BJ (cell line): Measurements from ENCODE around the gene FOXN3. TPM values are rescaled to one million over a fixed set of nuclear protein-coding genes. Genes with fewer than 3 reads are reported as not detected.

Experiments
- CTCF ChIA-PET: fragments of 350-600 bp; formaldehyde crosslinking; extraction: SDS; loops from one replicate; lab custom pipeline; 2021; ENCODE audit warnings: antibody characterized with exemption, inconsistent platforms; lab: Yijun Ruan, JAX
- POLR2A ChIA-PET: fragments of 300-600 bp; sonication (Branson Sonifier 250); formaldehyde crosslinking; extraction: SDS; loops from one replicate; lab custom pipeline; 2021; ENCODE audit warnings: antibody characterized with exemption; lab: Charles Lee
- DNase-seq: peaks from one replicate; pipeline ENCODE4 v3.0.0-alpha.2; 2011; ENCODE audit warnings: low read depth
- H3K27me3 ChIP-seq: 2 replicates; pipeline ENCODE4 v1.6.0; 2011; ENCODE audit warnings: low read length; ENCODE audit not compliant: control insufficient read depth, insufficient read depth
- H3K36me3 ChIP-seq: 2 replicates; pipeline ENCODE4 v1.5.1; 2011; ENCODE audit warnings: low read length; ENCODE audit not compliant: control insufficient read depth, insufficient read depth
- H3K4me3 ChIP-seq: 2 replicates; pipeline ENCODE4 v1.5.1; 2011; ENCODE audit warnings: low read depth, mild to moderate bottlenecking, control low read depth, low read length
- polyA plus RNA-seq: library from polyadenylated mRNA; depleted of rRNA; stranded (reverse); fragments of >200 nt; gene quantifications from 2 replicates; pipeline ENCODE4 v1.2.3, GENCODE V29; 2011
- TF ChIP-seq, protein P1 (sequence below): IDR thresholded peaks from 2 replicates; pipeline ENCODE4 v1.5.1; 2011; ENCODE audit warnings: low read depth, mild to moderate bottlenecking, control low read depth, inconsistent platforms, low read length, moderate library complexity; ENCODE audit not compliant: insufficient read depth

The FOXN3 gene
- polyA plus RNA-seq, 1 experiment, result 30.2 TPM

DNA sequence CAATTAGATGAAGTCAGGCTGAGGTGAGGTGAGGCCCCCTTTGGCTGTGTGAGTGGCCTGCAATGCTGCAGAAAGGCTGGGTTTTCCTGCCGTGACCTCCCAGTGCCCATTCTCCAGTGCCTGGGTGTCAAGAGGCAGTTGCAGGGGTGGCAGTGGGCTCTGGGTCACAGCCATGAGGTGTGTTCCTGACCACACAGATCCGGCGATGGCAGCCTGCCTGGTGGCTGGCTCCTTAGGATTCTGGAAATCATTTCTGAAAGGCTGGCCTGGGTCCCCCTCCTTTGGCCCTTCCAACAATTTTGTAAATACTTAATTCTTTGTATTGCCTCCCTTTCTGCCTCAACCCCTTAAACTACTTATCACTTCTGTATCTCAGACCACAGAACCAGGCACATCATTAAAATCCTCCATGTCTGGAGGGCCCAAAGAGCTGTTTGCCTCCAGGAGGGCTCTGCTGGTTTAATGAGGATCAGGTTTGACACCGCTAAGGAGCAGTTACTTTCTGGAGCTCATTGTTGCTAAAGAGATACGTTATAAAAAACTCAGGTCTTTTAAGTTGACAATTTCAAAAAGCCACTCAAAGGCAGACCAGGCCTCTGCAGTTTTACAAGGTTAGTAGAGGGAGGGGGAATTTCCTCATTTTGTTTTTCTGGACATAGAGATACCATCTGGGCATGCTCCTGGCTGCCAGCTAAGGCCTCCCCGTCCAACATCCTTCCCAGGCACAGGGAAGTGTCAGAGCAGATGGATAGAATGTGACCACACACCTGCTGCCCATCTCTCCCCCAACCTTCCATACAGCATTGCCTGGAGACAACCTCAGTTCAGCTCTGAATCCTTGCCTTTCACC is 204.4 kb downstream of the FOXN3 start:
- Histone ChIP-seq H3K27me3 (no peaks in the 10 kb centered on the region), H3K36me3 (0 out of 2 replicates have a peak, but pooled peaks cover 1% of the 10 kb centered on the region), H3K4me3 (no peak overlapping the region)
- TF ChIP-seq, protein P1, sequence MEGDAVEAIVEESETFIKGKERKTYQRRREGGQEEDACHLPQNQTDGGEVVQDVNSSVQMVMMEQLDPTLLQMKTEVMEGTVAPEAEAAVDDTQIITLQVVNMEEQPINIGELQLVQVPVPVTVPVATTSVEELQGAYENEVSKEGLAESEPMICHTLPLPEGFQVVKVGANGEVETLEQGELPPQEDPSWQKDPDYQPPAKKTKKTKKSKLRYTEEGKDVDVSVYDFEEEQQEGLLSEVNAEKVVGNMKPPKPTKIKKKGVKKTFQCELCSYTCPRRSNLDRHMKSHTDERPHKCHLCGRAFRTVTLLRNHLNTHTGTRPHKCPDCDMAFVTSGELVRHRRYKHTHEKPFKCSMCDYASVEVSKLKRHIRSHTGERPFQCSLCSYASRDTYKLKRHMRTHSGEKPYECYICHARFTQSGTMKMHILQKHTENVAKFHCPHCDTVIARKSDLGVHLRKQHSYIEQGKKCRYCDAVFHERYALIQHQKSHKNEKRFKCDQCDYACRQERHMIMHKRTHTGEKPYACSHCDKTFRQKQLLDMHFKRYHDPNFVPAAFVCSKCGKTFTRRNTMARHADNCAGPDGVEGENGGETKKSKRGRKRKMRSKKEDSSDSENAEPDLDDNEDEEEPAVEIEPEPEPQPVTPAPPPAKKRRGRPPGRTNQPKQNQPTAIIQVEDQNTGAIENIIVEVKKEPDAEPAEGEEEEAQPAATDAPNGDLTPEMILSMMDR, result no peak
- DNase-seq, result no peak
- ChIA-PET CTCF (interaction anchor here (0.7 to 2.0 kb wide), 2 partner anchors 10 to 35 kb away, joined by 3 to 5 read pairs; no protein-coding TSS in a partner anchor), POLR2A (no interaction called here)

DNA sequence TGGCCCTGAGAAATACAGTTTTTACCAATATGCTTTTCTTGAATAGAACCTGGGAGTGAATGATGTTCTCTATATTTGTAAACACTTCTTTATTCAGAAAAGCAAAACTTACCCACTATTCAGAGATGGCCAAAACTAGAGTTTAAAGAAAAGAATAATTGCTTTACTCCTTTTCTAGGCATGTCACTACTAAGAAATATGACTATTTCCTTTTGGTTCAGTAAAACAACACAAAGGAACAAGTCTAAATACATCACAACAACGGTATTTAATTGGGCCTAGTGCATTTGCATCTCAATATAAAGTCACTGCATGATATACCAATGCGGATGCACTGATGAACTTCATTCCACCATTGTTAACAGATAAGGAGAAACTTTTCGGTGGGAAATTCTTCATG is 207.5 kb downstream of the FOXN3 start:
- TF ChIP-seq, protein P1, result no peak
- H3K36me3 ChIP-seq, result 0 out of 2 replicates have a peak, but pooled peaks cover 1% of the 10 kb centered on the region
- ChIA-PET CTCF (no interaction called here), POLR2A (no interaction called here)
- no peak for DNase-seq
- no peak overlapping the region for H3K4me3 ChIP-seq
- H3K27me3 ChIP-seq, result no peaks in the 10 kb centered on the region

DNA sequence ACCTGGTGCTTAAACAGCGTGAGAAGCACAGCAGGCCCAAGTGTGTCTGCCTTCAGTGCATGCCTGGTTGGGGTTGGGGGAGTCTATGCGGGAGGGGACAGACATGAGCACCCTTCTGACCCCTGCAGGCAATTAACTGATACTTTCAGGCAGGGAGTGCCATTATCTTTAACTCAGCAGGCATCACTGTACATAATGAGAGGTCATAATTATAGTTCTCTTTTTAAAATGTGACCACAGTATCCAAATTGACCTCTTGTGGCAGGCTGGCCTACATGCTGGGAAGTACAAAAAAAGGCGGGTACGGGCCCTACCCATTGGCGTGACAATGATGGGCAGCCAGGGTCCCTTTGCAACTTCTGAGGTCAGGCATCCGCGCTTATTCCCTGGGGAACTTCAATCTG is 209.1 kb downstream of the FOXN3 start:
- DNase-seq, result no peak
- ChIA-PET POLR2A (no interaction called here), CTCF (interaction anchor here (0.6 kb wide), 1 partner anchor 467 kb away, joined by 3 read pairs; no protein-coding TSS in a partner anchor)
- 0 out of 2 replicates have a peak, but pooled peaks cover 1% of the 10 kb centered on the region for H3K36me3 ChIP-seq
- H3K27me3 ChIP-seq, result no peaks in the 10 kb centered on the region
- TF ChIP-seq, protein P1, result no peak
- no peak overlapping the region for H3K4me3 ChIP-seq

DNA sequence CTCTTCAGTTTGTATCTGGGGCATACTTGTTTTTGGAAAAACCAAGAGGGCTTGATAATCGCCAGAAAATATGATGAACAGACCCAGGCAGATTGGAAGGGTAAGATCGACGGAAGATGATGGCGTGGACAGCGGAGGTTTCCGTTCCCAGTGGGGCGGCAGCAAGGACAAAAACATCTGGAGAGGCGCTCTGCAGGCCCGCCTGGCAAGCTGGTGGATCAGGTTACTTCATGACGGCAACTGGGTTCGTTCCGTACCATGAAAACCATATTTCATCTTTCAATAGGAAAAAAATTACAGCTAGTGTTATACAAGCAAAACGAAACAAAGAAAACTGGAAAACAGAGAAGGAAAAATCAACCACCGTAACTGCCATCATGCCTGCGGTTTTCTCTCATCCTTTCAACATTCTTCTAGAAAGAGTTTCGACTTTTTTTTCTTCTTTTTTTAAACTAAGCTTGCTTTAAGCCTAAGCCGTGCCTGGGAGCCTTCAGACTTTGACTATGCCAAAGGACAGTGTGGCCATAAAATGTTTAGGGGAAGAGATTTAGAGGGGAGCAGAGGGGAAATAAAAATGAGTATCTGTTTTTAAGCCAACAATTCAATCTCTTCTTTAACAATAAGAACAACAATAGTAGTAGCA is 210.5 kb downstream of the FOXN3 start:
- TF ChIP-seq, protein P1, result no peak
- H3K27me3 ChIP-seq, result no peaks in the 10 kb centered on the region
- ChIA-PET CTCF (interaction anchor here (1.2 to 1.5 kb wide), 2 partner anchors 15 to 767 kb away, joined by 3 to 5 read pairs; no protein-coding TSS in a partner anchor), POLR2A (interaction anchor here (0.6 kb wide), 1 partner anchor 24 kb away, joined by 4 read pairs; no protein-coding TSS in a partner anchor)
- H3K4me3 ChIP-seq, result peak overlapping the region; percentile 7; the same call in 1 of the 2 replicates
- no peak for DNase-seq
- H3K36me3 ChIP-seq, result no peaks in the 10 kb centered on the region

DNA sequence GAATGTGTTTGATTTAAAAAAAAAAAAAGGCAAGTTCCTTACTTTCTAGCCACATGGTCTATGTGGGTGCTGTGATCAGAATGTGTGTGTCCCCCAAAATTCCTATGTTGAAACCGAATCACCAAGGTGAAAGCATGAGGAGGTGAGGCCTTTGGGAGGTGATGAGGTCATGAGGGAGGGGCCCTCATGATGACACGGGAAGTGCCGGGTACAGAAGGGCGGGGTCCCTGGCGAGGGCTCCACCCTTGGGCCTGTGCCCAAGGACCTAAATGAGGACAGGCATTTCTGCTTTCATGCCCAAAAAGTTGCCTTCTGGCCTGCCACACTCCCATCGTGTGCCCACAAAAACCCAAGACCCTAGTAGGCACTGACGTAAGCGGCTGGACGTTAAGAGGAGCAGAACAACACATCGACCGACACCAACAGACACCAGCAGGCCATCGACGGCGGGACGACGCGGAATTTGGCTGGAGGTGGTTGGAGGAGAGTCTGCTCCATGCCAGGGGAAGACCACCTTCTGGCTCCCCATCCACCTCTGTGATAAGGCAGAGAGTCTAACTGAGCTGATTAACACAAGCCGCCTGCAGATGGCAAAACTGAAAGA is 211.8 kb downstream of the FOXN3 start:
- CTCF ChIA-PET, result interaction anchor here (1.5 kb wide), 1 partner anchor 13 kb away, joined by 5 read pairs; no protein-coding TSS in a partner anchor
- H3K27me3 ChIP-seq, result no peaks in the 10 kb centered on the region
- no peaks in the 10 kb centered on the region; the same call in 1 of the 2 replicates for H3K36me3 ChIP-seq
- POLR2A ChIA-PET, result no interaction called here
- no peak for DNase-seq
- TF ChIP-seq, protein P1, result no peak
- no peak overlapping the region for H3K4me3 ChIP-seq
